Mesendoderm (in vitro differentiated cells): ENCODE measurements around the gene APOC3.

Experiments used
- DNase-seq: peaks from one replicate; pipeline ENCODE4 v3.0.0; 2013
- H2AK5ac ChIP-seq: 2 replicates; pipeline ENCODE4 v1.6.1; 2013; ENCODE audit warnings: low read length, inconsistent platforms
- H2BK120ac ChIP-seq: 2 replicates; pipeline ENCODE4 v1.6.1; 2013; ENCODE audit warnings: low read depth, mild to moderate bottlenecking, low read length, moderate library complexity, mixed read lengths
- H2BK15ac ChIP-seq: replicated peaks from 2 replicates; pipeline ENCODE4 v1.6.1; 2013; ENCODE audit warnings: low read depth, mild to moderate bottlenecking, moderate library complexity
- H2BK5ac ChIP-seq: 2 replicates; pipeline ENCODE4 v1.6.1; 2013; ENCODE audit warnings: low read length, inconsistent platforms
- H3K18ac ChIP-seq: 2 replicates; pipeline ENCODE4 v1.6.1; 2013; ENCODE audit warnings: mild to moderate bottlenecking, low read length, mixed read lengths
- H3K23ac ChIP-seq: one replicate; pipeline ENCODE4 v1.6.1; 2013; ENCODE audit warnings: low read length
- H3K27ac ChIP-seq: 2 replicates; pipeline ENCODE4 v1.5.1; 2013; ENCODE audit warnings: low read depth, mild to moderate bottlenecking, inconsistent platforms, low read length, moderate library complexity
- H3K27me3 ChIP-seq: 2 replicates; pipeline ENCODE4 v1.6.1; 2013; ENCODE audit warnings: low read length, control low read depth, mild to moderate bottlenecking, inconsistent platforms; ENCODE audit not compliant: insufficient read depth, poor library complexity
- H3K36me3 ChIP-seq: 2 replicates; pipeline ENCODE4 v1.6.1; 2013; ENCODE audit warnings: low read length, inconsistent platforms; ENCODE audit not compliant: control insufficient read depth, insufficient read depth
- H3K4ac ChIP-seq: one replicate; pipeline ENCODE4 v1.6.1; 2013; ENCODE audit warnings: low read depth, mild to moderate bottlenecking, low read length, moderate library complexity
- H3K4me1 ChIP-seq: 2 replicates; pipeline ENCODE4 v1.6.1; 2013; ENCODE audit warnings: low read depth, low read length, inconsistent platforms; ENCODE audit not compliant: control insufficient read depth
- H3K4me2 ChIP-seq: 2 replicates; pipeline ENCODE4 v1.6.1; 2013; ENCODE audit warnings: low read length
- H3K4me3 ChIP-seq: 2 replicates; pipeline ENCODE4 v1.5.1; 2013; ENCODE audit warnings: mild to moderate bottlenecking, low read length
- H3K56ac ChIP-seq: one replicate; pipeline ENCODE4 v1.6.1; 2013; ENCODE audit warnings: low read length
- H3K79me1 ChIP-seq: 2 replicates; pipeline ENCODE4 v1.6.1; 2013; ENCODE audit warnings: low read length, inconsistent platforms
- H3K79me2 ChIP-seq: 2 replicates; pipeline ENCODE4 v1.6.1; 2013; ENCODE audit warnings: mild to moderate bottlenecking, low read length; ENCODE audit not compliant: control insufficient read depth, insufficient read depth
- H3K9ac ChIP-seq: 2 replicates; pipeline ENCODE4 v1.6.1; 2013; ENCODE audit warnings: low read length, inconsistent platforms
- H4K5ac ChIP-seq: one replicate; pipeline ENCODE4 v1.6.1; 2013; ENCODE audit warnings: low read length
- H4K8ac ChIP-seq: one replicate; pipeline ENCODE4 v1.6.1; 2013; ENCODE audit warnings: low read depth, mild to moderate bottlenecking, control low read depth, low read length, moderate library complexity
- WGBS: extraction: QIAGEN DNeasy Blood & Tissue Kit; methylation state at CpG from one replicate; pipeline ENCODE4 v1.1.7; 2013; ENCODE audit warnings: low lambda C conversion rate, missing lambda C conversion rate; ENCODE audit not compliant: insufficient coverage; ENCODE audit errors: extremely low coverage; 5-methylcytosine and 5-hydroxymethylcytosine counted together

Gene APOC3

GRCh38 chr11:116837231-116838091 lies 7.8 kb downstream of the APOC3 start, which contains the start of gene APOA1:
Gene APOA1 (minus strand): TSS chr11:116837622. CDS start chr11:116837387, 235 bp downstream.
- no peak within 1 kb of the TSS for H3K27ac ChIP-seq
- no peak within 1 kb of the TSS for H3K4me2 ChIP-seq
- H4K8ac ChIP-seq = no peak within 1 kb of the TSS
- no peak within 1 kb of the TSS for H3K4me3 ChIP-seq
- H4K5ac ChIP-seq = no peak within 1 kb of the TSS
- H3K27me3 ChIP-seq = no peaks in the 10 kb centered on the region
- peak within 1 kb of the TSS; percentile 16 for H3K23ac ChIP-seq
- peaks cover 8% of the 10 kb centered on the region for H3K4me1 ChIP-seq
- WGBS = no CpG with 5 or more reads among the region's 19 CpGs
- no peaks in the 10 kb centered on the region for H3K79me2 ChIP-seq
- peak within 1 kb of the TSS; percentile 93 for H2AK5ac ChIP-seq
- no peaks in the 10 kb centered on the region for H3K79me1 ChIP-seq
- peak within 1 kb of the TSS; percentile 42 for H3K18ac ChIP-seq
- DNase-seq = peak; percentile 83
- no peaks in the 10 kb centered on the region for H3K36me3 ChIP-seq
- H2BK15ac ChIP-seq = no peak within 1 kb of the TSS
- H3K9ac ChIP-seq = peak within 1 kb of the TSS; percentile 25
- no peak within 1 kb of the TSS for H2BK120ac ChIP-seq
- H3K56ac ChIP-seq = peak within 1 kb of the TSS; percentile 68
- no peak within 1 kb of the TSS for H2BK5ac ChIP-seq
- peak within 1 kb of the TSS; percentile 38 for H3K4ac ChIP-seq

GRCh38 chr11:116838321-116839084 lies 8.8 kb downstream of the APOC3 start:
- H3K4me3 ChIP-seq = no peak overlapping the region
- no peak overlapping the region for H3K9ac ChIP-seq
- H2BK120ac ChIP-seq = no peak overlapping the region
- H3K23ac ChIP-seq = no peak overlapping the region
- no peak overlapping the region for H2AK5ac ChIP-seq
- H2BK5ac ChIP-seq = no peak overlapping the region
- no peak overlapping the region for H3K4ac ChIP-seq
- H3K36me3 ChIP-seq = no peaks in the 10 kb centered on the region
- H2BK15ac ChIP-seq = no peak overlapping the region
- peaks cover 8% of the 10 kb centered on the region for H3K4me1 ChIP-seq
- no CpG with 5 or more reads among the region's 6 CpGs for WGBS
- no peak overlapping the region for H3K4me2 ChIP-seq
- no peak overlapping the region for H3K27ac ChIP-seq
- no peaks in the 10 kb centered on the region for H3K27me3 ChIP-seq
- no peaks in the 10 kb centered on the region for H3K79me2 ChIP-seq
- H3K79me1 ChIP-seq = no peaks in the 10 kb centered on the region
- no peak overlapping the region for H4K8ac ChIP-seq
- no peak overlapping the region for H3K18ac ChIP-seq
- no peak overlapping the region for H4K5ac ChIP-seq
- DNase-seq = no peak
- H3K56ac ChIP-seq = no peak overlapping the region

GRCh38 chr11:116840224-116840745 lies 10.6 kb downstream of the APOC3 start:
- Histone ChIP-seq H4K8ac (no peak overlapping the region), H3K18ac (no peak overlapping the region), H3K79me1 (no peaks in the 10 kb centered on the region), H3K79me2 (no peaks in the 10 kb centered on the region), H3K9ac (no peak overlapping the region), H2BK5ac (no peak overlapping the region), H2AK5ac (no peak overlapping the region), H3K56ac (no peak overlapping the region), H2BK120ac (no peak overlapping the region), H3K27ac (no peak overlapping the region), H3K23ac (no peak overlapping the region), H3K36me3 (no peaks in the 10 kb centered on the region), H3K4me1 (peaks cover 8% of the 10 kb centered on the region), H3K4me3 (no peak overlapping the region), H3K4me2 (no peak overlapping the region), H4K5ac (no peak overlapping the region), H3K27me3 (no peaks in the 10 kb centered on the region), H3K4ac (no peak overlapping the region), H2BK15ac (no peak overlapping the region)
- no CpG with 5 or more reads among the region's 6 CpGs for WGBS
- DNase-seq = peak; percentile 32

GRCh38 chr11:116840746-116841296 lies 11.1 kb downstream of the APOC3 start:
- no CpG with 5 or more reads among the region's 9 CpGs for WGBS
- Histone ChIP-seq H4K5ac (no peak overlapping the region), H3K36me3 (peaks cover 2% of the 10 kb centered on the region), H3K27me3 (no peaks in the 10 kb centered on the region), H3K79me2 (no peaks in the 10 kb centered on the region), H2BK120ac (no peak overlapping the region), H2AK5ac (no peak overlapping the region), H3K79me1 (no peaks in the 10 kb centered on the region), H3K4me3 (no peak overlapping the region), H4K8ac (no peak overlapping the region), H3K56ac (no peak overlapping the region), H3K4me1 (peaks cover 6% of the 10 kb centered on the region), H3K4ac (no peak overlapping the region), H3K9ac (no peak overlapping the region), H3K27ac (no peak overlapping the region), H3K4me2 (no peak overlapping the region), H2BK5ac (no peak overlapping the region), H2BK15ac (no peak overlapping the region), H3K18ac (no peak overlapping the region), H3K23ac (no peak overlapping the region)
- no peak for DNase-seq

- peaks cover 2% of the 10 kb centered on the region for H3K36me3 ChIP-seq
- H3K79me2 ChIP-seq = no peaks in the 10 kb centered on the region
- H3K4ac ChIP-seq = no peak overlapping the region
- H4K5ac ChIP-seq = no peak overlapping the region
- H3K56ac ChIP-seq = no peak overlapping the region
- no peak overlapping the region for H2AK5ac ChIP-seq
- no CpG with 5 or more reads among the region's 4 CpGs for WGBS
- H2BK15ac ChIP-seq = no peak overlapping the region
- H3K4me2 ChIP-seq = no peak overlapping the region
- H2BK5ac ChIP-seq = no peak overlapping the region
- no peak overlapping the region for H3K23ac ChIP-seq
- DNase-seq = no peak
- H3K27me3 ChIP-seq = no peaks in the 10 kb centered on the region
- H3K18ac ChIP-seq = no peak overlapping the region
- no peak overlapping the region for H3K27ac ChIP-seq
- no peak overlapping the region for H2BK120ac ChIP-seq
- peaks cover 6% of the 10 kb centered on the region for H3K4me1 ChIP-seq
- no peaks in the 10 kb centered on the region for H3K79me1 ChIP-seq
- no peak overlapping the region for H3K9ac ChIP-seq
- H3K4me3 ChIP-seq = no peak overlapping the region
- no peak overlapping the region for H4K8ac ChIP-seq
Observed at GRCh38 chr11:116842117-116842516, 12.4 kb downstream of the APOC3 start.
